Ishikawa (cell line): ENCODE measurements around the gene HOXC5.

Experiments
- CEBPB ChIP-seq: IDR thresholded peaks from 2 replicates; pipeline ENCODE4 v1.6.1; 2012
- CREB1 ChIP-seq: IDR thresholded peaks from 2 replicates; pipeline ENCODE4 v1.6.1; 2012; ENCODE audit warnings: low read depth
- EP300 ChIP-seq: IDR thresholded peaks from 2 replicates; pipeline ENCODE4 v1.6.1; 2012; ENCODE audit warnings: borderline replicate concordance
- TAF1 ChIP-seq: IDR thresholded peaks from 2 replicates; pipeline ENCODE4 v1.6.1; 2012; ENCODE audit warnings: low read depth, mild to moderate bottlenecking
- TF ChIP-seq, protein P1 (sequence below): IDR thresholded peaks from 2 replicates; pipeline ENCODE4 v1.6.1; 2012
- TF ChIP-seq, protein P2 (sequence below): IDR thresholded peaks from 2 replicates; pipeline ENCODE4 v1.6.1; 2012
- TF ChIP-seq, protein P3 (sequence below): IDR thresholded peaks from 2 replicates; pipeline ENCODE4 v1.6.1; 2012; ENCODE audit warnings: low read depth, mild to moderate bottlenecking

DNA sequence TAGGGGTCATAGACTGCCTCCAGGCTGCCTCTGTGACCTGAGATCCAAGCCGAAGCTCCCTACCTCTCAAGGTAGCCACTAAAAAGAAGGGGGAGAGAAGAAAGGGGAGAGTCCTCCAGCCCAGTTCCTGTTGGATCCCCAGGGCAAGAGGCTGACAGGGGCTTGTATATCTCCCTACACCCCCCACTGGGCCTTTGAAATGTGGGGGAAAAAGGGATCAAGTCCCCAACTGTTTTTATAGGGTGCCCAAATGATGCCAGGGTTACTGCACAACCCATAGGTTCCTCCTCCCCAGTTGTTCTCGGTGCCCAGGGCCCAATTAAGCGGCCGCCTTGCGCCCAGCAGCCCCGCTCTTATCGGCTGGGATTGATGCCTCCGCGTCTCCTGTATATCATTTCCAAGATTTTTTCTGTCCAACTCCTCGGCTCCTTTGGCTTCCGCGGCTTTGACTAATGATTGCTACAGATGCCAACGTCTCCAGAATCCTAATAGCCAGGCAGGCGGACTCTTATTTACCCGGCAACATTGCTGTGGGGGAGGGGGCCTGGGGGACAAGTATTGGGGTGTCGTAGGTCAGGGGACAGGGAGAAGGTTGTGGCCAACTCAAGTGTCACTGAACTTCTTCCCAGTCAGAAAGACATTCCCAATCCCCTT lies 13.1 kb downstream of the HOXC5 start:
- TF ChIP-seq EP300 (no peak), CREB1 (no peak), TAF1 (no peak), CEBPB (no peak)
- TF ChIP-seq, protein P1, sequence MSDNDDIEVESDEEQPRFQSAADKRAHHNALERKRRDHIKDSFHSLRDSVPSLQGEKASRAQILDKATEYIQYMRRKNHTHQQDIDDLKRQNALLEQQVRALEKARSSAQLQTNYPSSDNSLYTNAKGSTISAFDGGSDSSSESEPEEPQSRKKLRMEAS = no peak
- TF ChIP-seq, protein P2, sequence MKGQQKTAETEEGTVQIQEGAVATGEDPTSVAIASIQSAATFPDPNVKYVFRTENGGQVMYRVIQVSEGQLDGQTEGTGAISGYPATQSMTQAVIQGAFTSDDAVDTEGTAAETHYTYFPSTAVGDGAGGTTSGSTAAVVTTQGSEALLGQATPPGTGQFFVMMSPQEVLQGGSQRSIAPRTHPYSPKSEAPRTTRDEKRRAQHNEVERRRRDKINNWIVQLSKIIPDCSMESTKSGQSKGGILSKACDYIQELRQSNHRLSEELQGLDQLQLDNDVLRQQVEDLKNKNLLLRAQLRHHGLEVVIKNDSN = no peak
- TF ChIP-seq, protein P3, sequence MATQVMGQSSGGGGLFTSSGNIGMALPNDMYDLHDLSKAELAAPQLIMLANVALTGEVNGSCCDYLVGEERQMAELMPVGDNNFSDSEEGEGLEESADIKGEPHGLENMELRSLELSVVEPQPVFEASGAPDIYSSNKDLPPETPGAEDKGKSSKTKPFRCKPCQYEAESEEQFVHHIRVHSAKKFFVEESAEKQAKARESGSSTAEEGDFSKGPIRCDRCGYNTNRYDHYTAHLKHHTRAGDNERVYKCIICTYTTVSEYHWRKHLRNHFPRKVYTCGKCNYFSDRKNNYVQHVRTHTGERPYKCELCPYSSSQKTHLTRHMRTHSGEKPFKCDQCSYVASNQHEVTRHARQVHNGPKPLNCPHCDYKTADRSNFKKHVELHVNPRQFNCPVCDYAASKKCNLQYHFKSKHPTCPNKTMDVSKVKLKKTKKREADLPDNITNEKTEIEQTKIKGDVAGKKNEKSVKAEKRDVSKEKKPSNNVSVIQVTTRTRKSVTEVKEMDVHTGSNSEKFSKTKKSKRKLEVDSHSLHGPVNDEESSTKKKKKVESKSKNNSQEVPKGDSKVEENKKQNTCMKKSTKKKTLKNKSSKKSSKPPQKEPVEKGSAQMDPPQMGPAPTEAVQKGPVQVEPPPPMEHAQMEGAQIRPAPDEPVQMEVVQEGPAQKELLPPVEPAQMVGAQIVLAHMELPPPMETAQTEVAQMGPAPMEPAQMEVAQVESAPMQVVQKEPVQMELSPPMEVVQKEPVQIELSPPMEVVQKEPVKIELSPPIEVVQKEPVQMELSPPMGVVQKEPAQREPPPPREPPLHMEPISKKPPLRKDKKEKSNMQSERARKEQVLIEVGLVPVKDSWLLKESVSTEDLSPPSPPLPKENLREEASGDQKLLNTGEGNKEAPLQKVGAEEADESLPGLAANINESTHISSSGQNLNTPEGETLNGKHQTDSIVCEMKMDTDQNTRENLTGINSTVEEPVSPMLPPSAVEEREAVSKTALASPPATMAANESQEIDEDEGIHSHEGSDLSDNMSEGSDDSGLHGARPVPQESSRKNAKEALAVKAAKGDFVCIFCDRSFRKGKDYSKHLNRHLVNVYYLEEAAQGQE = no peak
